K562 (cell line): ENCODE measurements around the gene NEU1. TPM values are rescaled to one million over a fixed set of nuclear protein-coding genes. Genes with fewer than 3 reads are reported as not detected.

Experiments
- CBX5 ChIP-seq: IDR thresholded peaks from 2 replicates; pipeline ENCODE4 v1.6.1; 2014; ENCODE audit warnings: low read depth, borderline replicate concordance
- CREBBP ChIP-seq: IDR thresholded peaks from one replicate; pipeline ENCODE4 v1.6.1; 2012; ENCODE audit warnings: low read depth, mild to moderate bottlenecking, control low read depth, inconsistent platforms, low read length
- DIDO1 ChIP-seq: fragments of 450-650 bp; IDR thresholded peaks from 2 replicates; pipeline ENCODE4 v1.6.1; 2016; ENCODE audit warnings: low read depth, missing biosample characterization, missing genetic modification characterization
- HES1 ChIP-seq: fragments of 450-650 bp; IDR thresholded peaks from 2 replicates; pipeline ENCODE4 v1.6.1; 2016; ENCODE audit warnings: low read depth, mild to moderate bottlenecking, moderate library complexity
- HIVEP1 ChIP-seq: fragments of 250-450 bp; sonication (Bioruptor Pico); IDR thresholded peaks from 2 replicates; pipeline ENCODE4 v1.4.0; 2020; ENCODE audit warnings: mild to moderate bottlenecking
- JUN ChIP-seq, 2 experiments: sonication (generic) in 1 of 2; formaldehyde crosslinking in 1 of 2; IDR thresholded peaks; 2 replicates each; pipeline versions ENCODE4 v1.6.1 to v1.8.0; 2012 to 2022; ENCODE audit warnings: borderline replicate concordance in 2 of 2, mild to moderate bottlenecking in 2 of 2, improper control_type of control experiment in 1 of 2, low read depth in 1 of 2, low read length in 1 of 2, missing genetic modification reagents in 1 of 2
- LARP7 ChIP-seq: fragments of 450-650 bp; IDR thresholded peaks from 2 replicates; pipeline ENCODE4 v1.6.1; 2016
- MCM3 ChIP-seq: fragments of 450-650 bp; IDR thresholded peaks from 2 replicates; pipeline ENCODE4 v1.6.1; 2016
- NCOA1 ChIP-seq: fragments of 450-650 bp; IDR thresholded peaks from 2 replicates; pipeline ENCODE4 v1.6.1; 2016; ENCODE audit warnings: low read depth
- NFE2L1 ChIP-seq: fragments of 450-650 bp; IDR thresholded peaks from 2 replicates; pipeline ENCODE4 v1.6.1; 2016; ENCODE audit warnings: missing genetic modification characterization, low read depth, mild to moderate bottlenecking, missing compliant biosample characterization, moderate library complexity, borderline replicate concordance
- PRPF4 ChIP-seq: fragments of 200-400 bp; formaldehyde crosslinking; IDR thresholded peaks from one replicate; pipeline ENCODE4 v1.6.1; 2017; ENCODE audit warnings: low read length, low read depth, mild to moderate bottlenecking; ENCODE audit not compliant: insufficient read depth, poor library complexity, severe bottlenecking
- PTRF ChIP-seq: fragments of 450-650 bp; IDR thresholded peaks from 2 replicates; pipeline ENCODE4 v1.6.1; 2016; ENCODE audit warnings: mild to moderate bottlenecking, missing genetic modification characterization, missing compliant biosample characterization
- RNF2 ChIP-seq: sonication (generic); IDR thresholded peaks from 2 replicates; pipeline ENCODE4 v1.6.1; 2016
- SMARCA4 ChIP-seq: fragments of 450-650 bp; IDR thresholded peaks from 2 replicates; pipeline ENCODE4 v1.6.1; 2016
- TFE3 ChIP-seq: fragments of 450-650 bp; formaldehyde crosslinking; IDR thresholded peaks from 2 replicates; pipeline ENCODE4 v1.4.0; 2020; ENCODE audit warnings: mild to moderate bottlenecking, mixed read lengths
- ZNF133 ChIP-seq: fragments of 250-450 bp; sonication (Bioruptor Pico); IDR thresholded peaks from 2 replicates; pipeline ENCODE4 v1.4.0; 2020; ENCODE audit warnings: mild to moderate bottlenecking
- ZNF224 ChIP-seq: sonication (generic); formaldehyde crosslinking; IDR thresholded peaks from 2 replicates; pipeline ENCODE4 v1.8.0; 2022; ENCODE audit warnings: mild to moderate bottlenecking, missing genetic modification reagents
- ZNF232 ChIP-seq: sonication (generic); formaldehyde crosslinking; IDR thresholded peaks from 2 replicates; pipeline ENCODE4 v1.8.0; 2022; ENCODE audit warnings: mild to moderate bottlenecking, missing genetic modification reagents
- ZNF644 ChIP-seq: fragments of 200-800 bp; sonication (Bioruptor generic); IDR thresholded peaks from 2 replicates; pipeline ENCODE4 v1.6.1; 2016; ENCODE audit warnings: low read depth, missing genetic modification characterization, missing compliant biosample characterization
- ZNF740 ChIP-seq, 3 experiments: fragments of 200-800 bp in 1 of 3; sonication (Bioruptor generic) in 1 of 3; sonication (generic) in 1 of 3; formaldehyde crosslinking in 1 of 3; IDR thresholded peaks; 2 replicates each; pipeline versions ENCODE4 v1.6.1 to v1.8.0; 2016 to 2022; ENCODE audit warnings: mild to moderate bottlenecking in 2 of 3, missing compliant biosample characterization in 2 of 3, missing genetic modification characterization in 2 of 3, missing genetic modification reagents in 1 of 3
- polyA plus RNA-seq, 8 experiments: library from polyadenylated mRNA; depleted of rRNA in 4 of 8; stranded (reverse) in 5 of 8; unstranded in 3 of 8; fragments of >200 nt; fragmentation: Nextera tagmentation in 2 of 8; fragmentation: Illumina TruSeq in 1 of 8; extraction: Ambion mirVana in 2 of 8; extraction: Trizol in 1 of 8; gene quantifications; 2 replicates each; pipeline versions ENCODE4 v1.2.1 to v1.2.3, GENCODE V29; 2011 to 2014; ENCODE audit warnings: inconsistent platforms in 1 of 8, missing spikeins in 1 of 8
- total RNA-seq, 7 experiments: library from RNA; depleted of rRNA in 6 of 7; stranded (reverse); fragments of >200 nt in 6 of 7; fragmentation: Illumina TruSeq in 2 of 7; extraction: Trizol in 2 of 7; gene quantifications; 2 replicates each; pipeline versions ENCODE4 v1.2.1 to v1.2.3, GENCODE V29; 2011 to 2021; ENCODE audit warnings: low replicate concordance in 1 of 7

Gene NEU1
- total and polyA plus RNA-seq, 9 of the 15 experiments (the other 6 are each of a cell fraction or from before 2014, with no cell fraction given), result 14.8 to 67.8 (median 51.0) TPM

GRCh38 chr6:31815025-31815838, 47.4 kb downstream of the NEU1 start, which contains the start of the genes HSPA1A and HSPA1L (continued):
- TF ChIP-seq TFE3 (CRISPR knock-in tag), result 0 out of 2 replicates have a peak, but pooled peaks have one; percentile 0
- TF ChIP-seq ZNF232 (CRISPR knock-in tag), result peak; percentile 74; the same call in 1 of the 2 replicates
- no peak for TF ChIP-seq HIVEP1 (CRISPR knock-in tag)
- peak; percentile 77; the same call in 1 of the 2 replicates for TF ChIP-seq NCOA1
- TF ChIP-seq NFE2L1 (tag), result no peak
- TF ChIP-seq JUN (IDR thresholded peaks at IDR 0.05; ENCODE audit: borderline replicate concordance, low read depth, low read length), result no peak
- 0 out of 2 replicates have a peak, but pooled peaks have one; percentile 82 for TF ChIP-seq JUN (CRISPR knock-in tag; IDR thresholded peaks at IDR 0.05; ENCODE audit: borderline replicate concordance)
- no peak for TF ChIP-seq CREBBP
- no peak for TF ChIP-seq HES1
- no peak for TF ChIP-seq PRPF4
- TF ChIP-seq PTRF, result no peak
- TF ChIP-seq ZNF224 (CRISPR knock-in tag), result 0 out of 2 replicates have a peak, but pooled peaks have one; percentile 3
- TF ChIP-seq ZNF740 (CRISPR knock-in tag; IDR thresholded peaks at IDR 0.05), result peak; percentile 65; the same call in 1 of the 2 replicates
- TF ChIP-seq ZNF740 (tag; IDR thresholded peaks at IDR 0.05), result no peak; a peak in 2 of 4 replicates
- peak; percentile 85 for TF ChIP-seq ZNF133 (CRISPR knock-in tag)
- peak; percentile 76 for TF ChIP-seq RNF2
- no peak for TF ChIP-seq DIDO1 (tag)
- TF ChIP-seq CBX5, result no peak
- TF ChIP-seq SMARCA4, result no peak; the same call in 1 of the 2 replicates
- TF ChIP-seq LARP7, result peak; percentile 71; the same call in 1 of the 2 replicates
- no peak for TF ChIP-seq MCM3
- TF ChIP-seq ZNF644 (tag), result no peak
